HCT116 (cell line): ENCODE results near the gene NPFF. TPM values are rescaled to one million over a fixed set of nuclear protein-coding genes. Genes with fewer than 3 reads are reported as not detected.
A peak's percentile ranks its signal among the peaks of the same experiment; 100 is the strongest.

ENCODE experiments used
- ATAC-seq: fragments of 200-7000 bp; cut with Tn5 transposase; 2 replicates; pipeline ENCODE4 v1.9.1; 2020; ENCODE audit warnings: mild to moderate bottlenecking, moderate library complexity
- BruUV-seq: library from RNA; stranded (reverse); fragments of 400-500 nt; replicated peaks from 2 replicates; lab custom pipeline; 2021; lab: Mats Ljungman, UMichigan
- CTCF ChIA-PET: fragments of 300-600 bp; sonication (Branson Sonifier 250); formaldehyde crosslinking; loops from one replicate; lab custom pipeline; 2021; ENCODE audit warnings: antibody characterized with exemption; lab: Charles Lee
- POLR2A ChIA-PET: fragments of 300-600, 350-600 bp; sonication (Branson Sonifier 250); formaldehyde crosslinking; loops from one replicate; lab custom pipeline; 2021; ENCODE audit warnings: antibody characterized with exemption; lab: Charles Lee
- RAD21 ChIA-PET, 2 experiments: fragments of 300-600 bp; sonication (Branson Sonifier 250); formaldehyde crosslinking; loops; one replicate each; lab custom pipeline; 2023; ENCODE audit warnings: low total read pairs in 2 of 2; ENCODE audit not compliant: uncharacterized antibody in 2 of 2, unreplicated experiment in 2 of 2, low non-redundant PET in 1 of 2; lab: Charles Lee
- DNase-seq: peaks from one replicate; pipeline ENCODE4 v3.0.0-alpha.2; 2010; ENCODE audit warnings: low read depth, low spot score
- H2AFZ ChIP-seq: fragments of 200-600 bp; shearing (Covaris generic), sonication (generic); 2 replicates; pipeline ENCODE4 v1.6.1; 2017; ENCODE audit warnings: low read depth, mixed run types, mixed read lengths, antibody characterized with exemption, low read length; ENCODE audit not compliant: poor library complexity, severe bottlenecking
- H3K27ac ChIP-seq: 2 replicates; pipeline ENCODE4 v1.5.1; 2012; ENCODE audit warnings: low read depth, low read length
- H3K27me3 ChIP-seq: fragments of 200-600 bp; sonication (generic); 2 replicates; pipeline ENCODE4 v1.6.1; 2016; ENCODE audit warnings: mixed run types, low read length, mixed read lengths; ENCODE audit not compliant: insufficient read depth
- H3K36me3 ChIP-seq, 2 experiments: fragments of 200-500 bp in 1 of 2; fragments of 200-600 bp in 1 of 2; sonication (Bioruptor generic) in 1 of 2; sonication (generic) in 1 of 2; 2 replicates each; pipeline versions ENCODE4 v1.5.1 to v1.6.1; 2014 to 2016; ENCODE audit warnings: low read length in 2 of 2, inconsistent platforms in 1 of 2, mixed read lengths in 1 of 2, mixed run types in 1 of 2; ENCODE audit not compliant: insufficient read depth in 2 of 2, control insufficient read depth in 1 of 2
- H3K4me1 ChIP-seq, 2 experiments: fragments of 200-600 bp in 1 of 2; sonication (generic) in 1 of 2; 2 replicates each; pipeline versions ENCODE4 v1.5.1 to v1.6.1; 2012 to 2017; ENCODE audit warnings: low read length in 2 of 2, inconsistent platforms in 1 of 2, mild to moderate bottlenecking in 1 of 2, mixed read lengths in 1 of 2, mixed run types in 1 of 2, moderate library complexity in 1 of 2; ENCODE audit not compliant: insufficient read depth in 2 of 2, control insufficient read depth in 1 of 2
- H3K4me2 ChIP-seq: fragments of 200-600 bp; sonication (generic); 2 replicates; pipeline ENCODE4 v1.6.1; 2017; ENCODE audit warnings: mixed run types, low read length, mixed read lengths
- H3K4me3 ChIP-seq, 2 experiments: fragments of 200-600 bp in 1 of 2; sonication (generic) in 1 of 2; replicated peaks in 1 of 2; 2 replicates each; pipeline ENCODE4 v1.5.1; 2011 to 2016; ENCODE audit warnings: low read length in 2 of 2, control low read depth in 1 of 2, low read depth in 1 of 2, mild to moderate bottlenecking in 1 of 2, mixed read lengths in 1 of 2, mixed run types in 1 of 2
- H3K79me2 ChIP-seq: fragments of 200-600 bp; sonication (generic); 2 replicates; pipeline ENCODE4 v1.6.1; 2017; ENCODE audit warnings: mild to moderate bottlenecking, mixed run types, low read length, moderate library complexity, mixed read lengths; ENCODE audit not compliant: insufficient read depth
- H3K9ac ChIP-seq: fragments of 200-600 bp; sonication (generic); 2 replicates; pipeline ENCODE4 v1.6.1; 2016; ENCODE audit warnings: low read length, mixed read lengths
- H3K9me2 ChIP-seq: fragments of 200-600 bp; sonication (generic), shearing (Covaris generic); 2 replicates; pipeline ENCODE4 v1.6.1; 2017; ENCODE audit warnings: mixed run types, mild to moderate bottlenecking, moderate library complexity; ENCODE audit not compliant: insufficient read depth
- H3K9me3 ChIP-seq, 2 experiments: fragments of 200-500 bp in 1 of 2; fragments of 200-600 bp in 1 of 2; sonication (Bioruptor generic) in 1 of 2; sonication (generic) in 1 of 2; 2 replicates each; pipeline ENCODE4 v1.6.1; 2014 to 2017; ENCODE audit warnings: low read length in 2 of 2, mixed read lengths in 2 of 2, inconsistent platforms in 1 of 2, low read depth in 1 of 2, mild to moderate bottlenecking in 1 of 2, mixed run types in 1 of 2, moderate library complexity in 1 of 2; ENCODE audit not compliant: control insufficient read depth in 1 of 2, insufficient read depth in 1 of 2
- H4K20me1 ChIP-seq: fragments of 200-600 bp; sonication (generic), shearing (Covaris generic); 2 replicates; pipeline ENCODE4 v1.6.1; 2017; ENCODE audit warnings: mixed run types, mild to moderate bottlenecking, moderate library complexity; ENCODE audit not compliant: insufficient read depth
- EZH2 ChIP-seq: fragments of 200-600 bp; sonication (generic); IDR thresholded peaks from 2 replicates; pipeline ENCODE4 v1.6.1; 2017; ENCODE audit warnings: antibody characterized with exemption, mixed run types
- EZH2phosphoT487 ChIP-seq: fragments of 200-600 bp; IDR thresholded peaks from 2 replicates; pipeline ENCODE4 v1.6.1; 2018; ENCODE audit warnings: antibody characterized with exemption, borderline replicate concordance
- POLR2A ChIP-seq: IDR thresholded peaks from 2 replicates; pipeline ENCODE4 v1.7.0; 2011; ENCODE audit warnings: borderline replicate concordance; ENCODE audit not compliant: insufficient read depth, insufficient read length; ENCODE audit errors: extremely low read depth
- SP1 ChIP-seq: IDR thresholded peaks from 2 replicates; pipeline ENCODE4 v1.6.1; 2012; ENCODE audit warnings: low read depth
- YY1 ChIP-seq: IDR thresholded peaks from 2 replicates; pipeline ENCODE4 v1.6.1; 2011; ENCODE audit warnings: low read length, low read depth, moderate library complexity, mild to moderate bottlenecking; ENCODE audit not compliant: insufficient replicate concordance; ENCODE audit errors: extremely low read depth
- ZNF274 ChIP-seq: fragments of 200-500 bp; sonication (Bioruptor generic); IDR thresholded peaks from 2 replicates; pipeline ENCODE4 v1.6.1; 2014; ENCODE audit warnings: mild to moderate bottlenecking, low read depth, low read length, inconsistent platforms
- intact Hi-C: fragments of 100-400 bp; cut with micrococcal nuclease; formaldehyde crosslinking; loops from 2 replicates; pipeline ENCODE4 v1.10.0; 2022
- total RNA-seq: library from RNA; stranded (reverse); gene quantifications from one replicate; pipeline ENCODE4 v1.2.1, GENCODE V29; 2021; ENCODE audit not compliant: unreplicated experiment
- TF ChIP-seq, protein P1 (sequence below), 3 experiments: fragments of 200-600 bp in 1 of 3; sonication (generic) in 1 of 3; IDR thresholded peaks in 2 of 3; conservative IDR thresholded peaks in 1 of 3; 2 replicates each; pipeline ENCODE4 v1.5.1; 2012 to 2017; ENCODE audit warnings: low read depth in 2 of 3, low read length in 2 of 3, antibody characterized with exemption in 1 of 3, borderline replicate concordance in 1 of 3, control low read depth in 1 of 3, mild to moderate bottlenecking in 1 of 3, mixed read lengths in 1 of 3, mixed run types in 1 of 3, moderate library complexity in 1 of 3; ENCODE audit not compliant: insufficient read depth in 1 of 3
- TF ChIP-seq, protein P2 (sequence below): IDR thresholded peaks from 2 replicates; pipeline ENCODE4 v1.6.1; 2011; ENCODE audit warnings: mild to moderate bottlenecking, low read length, moderate library complexity; ENCODE audit not compliant: insufficient replicate concordance; ENCODE audit errors: extremely low read depth

The NPFF gene
- total RNA-seq, 1 experiment from 2014 or later = not detected

DNA sequence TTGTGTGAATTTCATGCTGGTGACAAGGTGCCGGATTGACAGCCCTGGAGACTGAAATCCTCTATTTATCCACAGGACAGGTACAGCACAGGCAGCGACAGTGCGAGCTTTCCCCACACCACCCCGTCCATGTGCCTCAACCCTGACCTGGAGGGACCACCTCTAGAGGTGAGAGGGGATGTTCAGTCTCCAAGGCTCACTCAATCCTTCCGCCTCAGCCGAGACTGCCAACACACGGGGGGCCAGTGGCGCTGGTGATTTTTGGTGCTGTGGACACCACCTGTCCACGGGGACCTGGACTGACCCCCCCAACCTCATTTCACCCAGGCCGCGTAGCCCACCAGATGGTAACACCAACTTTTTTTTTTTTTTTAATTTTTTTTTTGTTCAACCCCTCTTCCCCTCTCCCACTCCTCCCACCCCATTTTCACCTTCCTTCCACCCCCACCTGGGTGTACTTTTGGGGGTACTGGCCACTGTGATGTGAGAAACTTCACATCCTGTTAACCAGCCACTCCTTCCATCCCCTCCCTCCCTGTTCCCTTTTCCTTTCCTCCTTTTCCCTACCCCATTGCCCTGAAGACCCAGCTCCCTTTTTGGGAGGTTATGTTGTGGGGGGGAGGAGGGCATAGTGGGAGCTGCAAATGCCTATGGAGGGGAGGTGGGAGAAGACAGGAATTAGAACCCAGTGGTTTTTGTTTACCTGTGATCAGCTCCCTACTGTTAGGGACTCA lies 42.4 kb downstream of the NPFF start:
- Histone ChIP-seq H3K9me3 (no peaks in the 10 kb centered on the region), H3K4me2 (no peak overlapping the region), H3K9me2 (no peaks in the 10 kb centered on the region), H3K4me3 (no peak overlapping the region), H3K79me2 (peaks cover 100% of the 10 kb centered on the region), H3K9ac (no peak overlapping the region), H3K27me3 (no peaks in the 10 kb centered on the region), H3K4me1 (no peaks in the 10 kb centered on the region), H2AFZ (no peak overlapping the region), H3K27ac (0 out of 2 replicates have a peak overlapping the region, but pooled peaks have one; percentile 18), H4K20me1 (peaks cover 55% of the 10 kb centered on the region; the same call in 1 of the 2 replicates), H3K36me3 (peaks cover 98 to 100% of the 10 kb centered on the region in 2 experiments)
- ChIA-PET POLR2A (interaction anchor here (1.3 to 1.6 kb wide), 2 partner anchors 9 to 12 kb away, joined by 4 read pairs; no protein-coding TSS in a partner anchor), RAD21 (no interaction called here), CTCF (interaction anchor here (0.7 kb wide), 1 partner anchor 144 kb away, joined by 3 read pairs; the partner anchor contains the start of gene AAAS)
- no peak for DNase-seq
- no TSS peak for BruUV-seq
- ATAC-seq = no peak
- TF ChIP-seq YY1 (no peak), SP1 (no peak), EZH2 (no peak), POLR2A (no peak), ZNF274 (no peak), EZH2phosphoT487 (no peak)
- TF ChIP-seq, protein P1, sequence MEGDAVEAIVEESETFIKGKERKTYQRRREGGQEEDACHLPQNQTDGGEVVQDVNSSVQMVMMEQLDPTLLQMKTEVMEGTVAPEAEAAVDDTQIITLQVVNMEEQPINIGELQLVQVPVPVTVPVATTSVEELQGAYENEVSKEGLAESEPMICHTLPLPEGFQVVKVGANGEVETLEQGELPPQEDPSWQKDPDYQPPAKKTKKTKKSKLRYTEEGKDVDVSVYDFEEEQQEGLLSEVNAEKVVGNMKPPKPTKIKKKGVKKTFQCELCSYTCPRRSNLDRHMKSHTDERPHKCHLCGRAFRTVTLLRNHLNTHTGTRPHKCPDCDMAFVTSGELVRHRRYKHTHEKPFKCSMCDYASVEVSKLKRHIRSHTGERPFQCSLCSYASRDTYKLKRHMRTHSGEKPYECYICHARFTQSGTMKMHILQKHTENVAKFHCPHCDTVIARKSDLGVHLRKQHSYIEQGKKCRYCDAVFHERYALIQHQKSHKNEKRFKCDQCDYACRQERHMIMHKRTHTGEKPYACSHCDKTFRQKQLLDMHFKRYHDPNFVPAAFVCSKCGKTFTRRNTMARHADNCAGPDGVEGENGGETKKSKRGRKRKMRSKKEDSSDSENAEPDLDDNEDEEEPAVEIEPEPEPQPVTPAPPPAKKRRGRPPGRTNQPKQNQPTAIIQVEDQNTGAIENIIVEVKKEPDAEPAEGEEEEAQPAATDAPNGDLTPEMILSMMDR (IDR thresholded peaks at IDR 0.05 in 2 of 3, conservative IDR thresholded peaks at IDR 0.05 in 1 of 3; ENCODE audit: borderline replicate concordance in 1 of 3, insufficient read depth in 1 of 3, low read depth in 2 of 3, low read length in 2 of 3) = no peak
- TF ChIP-seq, protein P2, sequence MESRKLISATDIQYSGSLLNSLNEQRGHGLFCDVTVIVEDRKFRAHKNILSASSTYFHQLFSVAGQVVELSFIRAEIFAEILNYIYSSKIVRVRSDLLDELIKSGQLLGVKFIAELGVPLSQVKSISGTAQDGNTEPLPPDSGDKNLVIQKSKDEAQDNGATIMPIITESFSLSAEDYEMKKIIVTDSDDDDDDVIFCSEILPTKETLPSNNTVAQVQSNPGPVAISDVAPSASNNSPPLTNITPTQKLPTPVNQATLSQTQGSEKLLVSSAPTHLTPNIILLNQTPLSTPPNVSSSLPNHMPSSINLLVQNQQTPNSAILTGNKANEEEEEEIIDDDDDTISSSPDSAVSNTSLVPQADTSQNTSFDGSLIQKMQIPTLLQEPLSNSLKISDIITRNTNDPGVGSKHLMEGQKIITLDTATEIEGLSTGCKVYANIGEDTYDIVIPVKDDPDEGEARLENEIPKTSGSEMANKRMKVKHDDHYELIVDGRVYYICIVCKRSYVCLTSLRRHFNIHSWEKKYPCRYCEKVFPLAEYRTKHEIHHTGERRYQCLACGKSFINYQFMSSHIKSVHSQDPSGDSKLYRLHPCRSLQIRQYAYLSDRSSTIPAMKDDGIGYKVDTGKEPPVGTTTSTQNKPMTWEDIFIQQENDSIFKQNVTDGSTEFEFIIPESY = no peak
- intact Hi-C loops = no loop called here
